Panc1 (cell line): ENCODE results near the gene FAM131A. TPM values are rescaled to one million over a fixed set of nuclear protein-coding genes. Genes with fewer than 3 reads are reported as not detected.

Experiments
- ATAC-seq: fragments of 200-7000 bp; cut with Tn5 transposase; 2 replicates; pipeline ENCODE4 v1.9.1; 2020; ENCODE audit warnings: mild to moderate bottlenecking, moderate library complexity
- BruUV-seq: library from RNA; stranded (reverse); fragments of 400-500 nt; replicated peaks from 2 replicates; lab custom pipeline; 2021; lab: Mats Ljungman, UMichigan
- CTCF ChIA-PET: fragments of 300-600 bp; sonication (Branson Sonifier 250); formaldehyde crosslinking; loops from one replicate; lab custom pipeline; 2022; ENCODE audit warnings: antibody characterized with exemption; lab: Charles Lee
- POLR2A ChIA-PET: fragments of 300-600 bp; sonication (Branson Sonifier 250); formaldehyde crosslinking; loops from one replicate; lab custom pipeline; 2022; ENCODE audit warnings: antibody characterized with exemption; lab: Charles Lee
- DNase-seq: peaks from one replicate; pipeline ENCODE4 v3.0.0-alpha.2; 2010; ENCODE audit warnings: low read depth, low spot score
- H3K27ac ChIP-seq: 2 replicates; pipeline ENCODE4 v1.5.1; 2011; ENCODE audit warnings: mild to moderate bottlenecking, low read length, inconsistent platforms
- H3K27me3 ChIP-seq: fragments of 200-500 bp; sonication (Bioruptor generic); 2 replicates; pipeline ENCODE4 v1.6.0; 2014; ENCODE audit warnings: low read length, inconsistent platforms; ENCODE audit not compliant: control insufficient read depth, insufficient read depth
- H3K36me3 ChIP-seq: fragments of 200-500 bp; sonication (Bioruptor generic); 2 replicates; pipeline ENCODE4 v1.5.1; 2014; ENCODE audit warnings: inconsistent platforms, mild to moderate bottlenecking, low read length, moderate library complexity; ENCODE audit not compliant: control insufficient read depth, insufficient read depth
- H3K4me1 ChIP-seq: 2 replicates; pipeline ENCODE4 v1.5.1; 2011; ENCODE audit warnings: inconsistent platforms, mild to moderate bottlenecking, low read length, moderate library complexity; ENCODE audit not compliant: control insufficient read depth, insufficient read depth
- H3K4me3 ChIP-seq, 2 experiments: 2 replicates each; pipeline ENCODE4 v1.5.1; 2011 to 2012; ENCODE audit warnings: low read depth in 2 of 2, low read length in 2 of 2, mild to moderate bottlenecking in 2 of 2, inconsistent platforms in 1 of 2, moderate library complexity in 1 of 2
- H3K9me3 ChIP-seq: fragments of 200-500 bp; sonication (Bioruptor generic); 2 replicates; pipeline ENCODE4 v1.5.1; 2014; ENCODE audit warnings: low read depth, mild to moderate bottlenecking, inconsistent platforms, low read length, moderate library complexity; ENCODE audit not compliant: control insufficient read depth, insufficient read depth
- CTCF ChIP-seq: fragments of 450-650 bp; IDR thresholded peaks from 2 replicates; pipeline ENCODE4 v1.5.1; 2017; ENCODE audit warnings: mild to moderate bottlenecking
- POLR2AphosphoS5 ChIP-seq: IDR thresholded peaks from 2 replicates; pipeline ENCODE4 v1.6.1; 2012; ENCODE audit warnings: mild to moderate bottlenecking, low read depth, low read length, moderate library complexity
- SIN3A ChIP-seq: IDR thresholded peaks from 2 replicates; pipeline ENCODE4 v1.6.1; 2012; ENCODE audit warnings: low read depth, mild to moderate bottlenecking, low read length, moderate library complexity, borderline replicate concordance; ENCODE audit not compliant: insufficient read depth
- TCF7L2 ChIP-seq: IDR thresholded peaks from 2 replicates; pipeline ENCODE4 v1.6.1; 2011; ENCODE audit warnings: mild to moderate bottlenecking, low read depth, low read length, inconsistent platforms
- in situ Hi-C: cut with HindIII; loops from 2 replicates; pipeline ENCODE4 v1.10.0; 2016; ENCODE audit warnings: low sequenced_read_pairs, low pct_unique_long_range_greater_than_20kb
- intact Hi-C: fragments of 100-400 bp; cut with micrococcal nuclease; formaldehyde crosslinking; loops from one replicate; pipeline ENCODE4 v1.10.0; 2022; ENCODE audit not compliant: unreplicated experiment
- total RNA-seq: library from RNA; stranded (reverse); gene quantifications from one replicate; pipeline ENCODE4 v1.2.1, GENCODE V29; 2021; ENCODE audit not compliant: unreplicated experiment
- TF ChIP-seq, protein P1 (sequence below), 2 experiments: IDR thresholded peaks; 2 replicates each; pipeline ENCODE4 v1.6.1; 2011 to 2012; ENCODE audit warnings: low read depth in 2 of 2, control low read depth in 1 of 2, low read length in 1 of 2, mild to moderate bottlenecking in 1 of 2, moderate library complexity in 1 of 2; ENCODE audit not compliant: insufficient read depth in 1 of 2

FAM131A gene
- total RNA-seq, 1 experiment from 2014 or later, result 30.1 TPM

GRCh38 chr3:184389935-184390528 is 52.6 kb downstream of the FAM131A start:
- no peak for DNase-seq
- ChIA-PET CTCF (interaction anchor here (2.0 kb wide), 1 partner anchor 18 kb away, joined by 5 read pairs; no protein-coding TSS in a partner anchor), POLR2A (no interaction called here)
- H3K36me3 ChIP-seq, result no peaks in the 10 kb centered on the region
- no TSS peak for BruUV-seq
- H3K4me1 ChIP-seq, result no peaks in the 10 kb centered on the region
- no peak overlapping the region for H3K27ac ChIP-seq
- TF ChIP-seq CTCF (no peak), TCF7L2 (no peak), POLR2AphosphoS5 (no peak), SIN3A (no peak)
- TF ChIP-seq, protein P1, sequence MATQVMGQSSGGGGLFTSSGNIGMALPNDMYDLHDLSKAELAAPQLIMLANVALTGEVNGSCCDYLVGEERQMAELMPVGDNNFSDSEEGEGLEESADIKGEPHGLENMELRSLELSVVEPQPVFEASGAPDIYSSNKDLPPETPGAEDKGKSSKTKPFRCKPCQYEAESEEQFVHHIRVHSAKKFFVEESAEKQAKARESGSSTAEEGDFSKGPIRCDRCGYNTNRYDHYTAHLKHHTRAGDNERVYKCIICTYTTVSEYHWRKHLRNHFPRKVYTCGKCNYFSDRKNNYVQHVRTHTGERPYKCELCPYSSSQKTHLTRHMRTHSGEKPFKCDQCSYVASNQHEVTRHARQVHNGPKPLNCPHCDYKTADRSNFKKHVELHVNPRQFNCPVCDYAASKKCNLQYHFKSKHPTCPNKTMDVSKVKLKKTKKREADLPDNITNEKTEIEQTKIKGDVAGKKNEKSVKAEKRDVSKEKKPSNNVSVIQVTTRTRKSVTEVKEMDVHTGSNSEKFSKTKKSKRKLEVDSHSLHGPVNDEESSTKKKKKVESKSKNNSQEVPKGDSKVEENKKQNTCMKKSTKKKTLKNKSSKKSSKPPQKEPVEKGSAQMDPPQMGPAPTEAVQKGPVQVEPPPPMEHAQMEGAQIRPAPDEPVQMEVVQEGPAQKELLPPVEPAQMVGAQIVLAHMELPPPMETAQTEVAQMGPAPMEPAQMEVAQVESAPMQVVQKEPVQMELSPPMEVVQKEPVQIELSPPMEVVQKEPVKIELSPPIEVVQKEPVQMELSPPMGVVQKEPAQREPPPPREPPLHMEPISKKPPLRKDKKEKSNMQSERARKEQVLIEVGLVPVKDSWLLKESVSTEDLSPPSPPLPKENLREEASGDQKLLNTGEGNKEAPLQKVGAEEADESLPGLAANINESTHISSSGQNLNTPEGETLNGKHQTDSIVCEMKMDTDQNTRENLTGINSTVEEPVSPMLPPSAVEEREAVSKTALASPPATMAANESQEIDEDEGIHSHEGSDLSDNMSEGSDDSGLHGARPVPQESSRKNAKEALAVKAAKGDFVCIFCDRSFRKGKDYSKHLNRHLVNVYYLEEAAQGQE (IDR thresholded peaks at IDR 0.05; ENCODE audit: insufficient read depth in 1 of 2, low read depth in 2 of 2, low read length in 1 of 2), result no peak
- H3K27me3 ChIP-seq, result no peaks in the 10 kb centered on the region
- H3K4me3 ChIP-seq, result no peak overlapping the region
- intact Hi-C loops, result no loop called here
- H3K9me3 ChIP-seq, result no peaks in the 10 kb centered on the region
- no peak for ATAC-seq
- in situ Hi-C loops, result no loop called here

DNA sequence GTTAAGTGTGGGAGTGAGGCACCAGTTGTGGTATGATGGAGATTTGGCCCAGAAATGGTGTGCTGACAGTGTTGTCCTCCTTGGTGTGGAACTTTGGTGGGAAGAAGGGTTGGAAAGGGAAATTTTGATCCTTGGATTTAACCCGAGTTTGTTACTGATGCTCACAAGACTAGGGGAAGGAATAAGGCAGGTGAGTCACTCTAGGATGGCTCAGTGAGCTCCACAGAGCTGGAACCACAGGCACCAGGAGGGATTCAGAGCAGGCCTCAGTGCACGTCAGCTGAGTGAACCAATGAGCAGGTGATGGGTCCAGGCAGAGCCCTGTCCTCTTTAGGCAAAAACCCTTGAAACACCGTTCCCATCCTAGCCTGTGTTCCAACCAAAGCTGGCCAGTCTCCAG is 53.9 kb downstream of the FAM131A start:
- in situ Hi-C loops (no loop called here), intact Hi-C loops (no loop called here)
- H3K27me3 ChIP-seq, result no peaks in the 10 kb centered on the region
- POLR2A ChIA-PET, result no interaction called here
- H3K27ac ChIP-seq, result no peak overlapping the region
- TF ChIP-seq CTCF (no peak), SIN3A (no peak), POLR2AphosphoS5 (no peak)
- TF ChIP-seq, protein P1 (IDR thresholded peaks at IDR 0.05; ENCODE audit: insufficient read depth in 1 of 2, low read depth in 2 of 2, low read length in 1 of 2), result no peak
- BruUV-seq, result no TSS peak
- no peaks in the 10 kb centered on the region for H3K36me3 ChIP-seq
- no peaks in the 10 kb centered on the region for H3K9me3 ChIP-seq
- DNase-seq, result no peak
- ATAC-seq, result no peak
- H3K4me3 ChIP-seq, result no peak overlapping the region
- H3K4me1 ChIP-seq, result no peaks in the 10 kb centered on the region
- CTCF ChIA-PET, result no interaction called here
